A673 (cell line): ENCODE results near the gene ACVR1B.

Experiments used
- EZH2 ChIP-seq: fragments of 200-600 bp; sonication (generic); IDR thresholded peaks from 2 replicates; pipeline ENCODE4 v1.6.1; 2017; ENCODE audit warnings: borderline replicate concordance, low read depth, mild to moderate bottlenecking, mixed read lengths, antibody characterized with exemption, low read length; ENCODE audit not compliant: poor library complexity, severe bottlenecking
- TF ChIP-seq, protein P1 (sequence below): fragments of 300-800, 200-600 bp; sonication (generic); conservative IDR thresholded peaks from 2 replicates; pipeline ENCODE4 v1.5.1; 2017; ENCODE audit warnings: low read depth, mild to moderate bottlenecking, antibody characterized with exemption, low read length, moderate library complexity, mixed read lengths

DNA sequence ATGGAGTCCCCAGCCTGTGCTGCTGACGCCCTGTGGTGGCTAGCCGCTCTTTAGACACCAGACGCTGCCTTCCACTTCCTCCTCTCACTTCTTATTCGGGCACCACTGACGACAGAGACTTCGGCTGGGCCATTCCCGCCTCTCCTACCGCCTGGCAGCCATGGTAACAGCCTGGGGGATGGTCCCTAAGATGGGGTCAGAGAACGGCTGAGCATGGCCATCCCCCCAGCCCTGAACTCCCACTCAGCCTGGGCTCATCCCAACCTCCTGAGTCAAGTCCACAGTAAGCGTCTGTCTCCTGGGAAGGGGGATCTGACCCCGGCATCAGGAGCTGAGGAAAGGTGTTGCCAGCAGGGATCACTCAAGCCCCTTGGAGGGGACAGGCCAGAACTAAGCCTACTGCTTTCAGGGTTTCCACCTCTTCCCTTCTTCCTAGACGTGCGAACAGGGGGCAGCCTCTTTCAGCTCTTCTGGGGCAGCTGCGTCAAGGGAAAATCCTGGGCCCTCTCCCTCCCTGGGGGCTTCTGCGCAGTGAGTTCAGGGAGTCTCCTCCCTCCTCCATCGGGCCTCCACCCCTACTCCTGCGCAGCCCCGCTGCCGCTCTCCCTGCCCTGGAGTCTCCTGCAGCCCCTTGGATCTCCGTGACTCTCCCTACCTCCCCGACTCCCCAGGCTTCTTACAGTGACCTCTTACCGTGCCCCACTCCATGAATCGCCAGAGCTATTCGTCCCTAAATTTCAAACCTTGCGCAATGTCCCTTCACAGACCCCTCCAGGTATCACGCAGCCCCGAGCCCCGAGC lies 54.6 kb downstream of the ACVR1B start:
- TF ChIP-seq, protein P1, sequence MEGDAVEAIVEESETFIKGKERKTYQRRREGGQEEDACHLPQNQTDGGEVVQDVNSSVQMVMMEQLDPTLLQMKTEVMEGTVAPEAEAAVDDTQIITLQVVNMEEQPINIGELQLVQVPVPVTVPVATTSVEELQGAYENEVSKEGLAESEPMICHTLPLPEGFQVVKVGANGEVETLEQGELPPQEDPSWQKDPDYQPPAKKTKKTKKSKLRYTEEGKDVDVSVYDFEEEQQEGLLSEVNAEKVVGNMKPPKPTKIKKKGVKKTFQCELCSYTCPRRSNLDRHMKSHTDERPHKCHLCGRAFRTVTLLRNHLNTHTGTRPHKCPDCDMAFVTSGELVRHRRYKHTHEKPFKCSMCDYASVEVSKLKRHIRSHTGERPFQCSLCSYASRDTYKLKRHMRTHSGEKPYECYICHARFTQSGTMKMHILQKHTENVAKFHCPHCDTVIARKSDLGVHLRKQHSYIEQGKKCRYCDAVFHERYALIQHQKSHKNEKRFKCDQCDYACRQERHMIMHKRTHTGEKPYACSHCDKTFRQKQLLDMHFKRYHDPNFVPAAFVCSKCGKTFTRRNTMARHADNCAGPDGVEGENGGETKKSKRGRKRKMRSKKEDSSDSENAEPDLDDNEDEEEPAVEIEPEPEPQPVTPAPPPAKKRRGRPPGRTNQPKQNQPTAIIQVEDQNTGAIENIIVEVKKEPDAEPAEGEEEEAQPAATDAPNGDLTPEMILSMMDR, result no peak
- no peak for TF ChIP-seq EZH2
